Measurements from ENCODE around the gene C1QTNF8.

C1QTNF8 gene

GRCh38 chr16:1131378-1131994 lies 35.4 kb upstream of the C1QTNF8 start:
- no peak for TF ChIP-seq RAD21 (IDR thresholded peaks at IDR 0.05; ENCODE audit: low read depth)
- no peak for TF ChIP-seq REST (IDR thresholded peaks at IDR 0.05; ENCODE audit: low read depth)
- TF ChIP-seq ZBTB7A (IDR thresholded peaks at IDR 0.05; ENCODE audit: low read depth), result no peak
- no peak for TF ChIP-seq TAF1 (IDR thresholded peaks at IDR 0.05; ENCODE audit: low read depth)
- no peak for TF ChIP-seq EP300 (IDR thresholded peaks at IDR 0.05; ENCODE audit: borderline replicate concordance)
- no peak for TF ChIP-seq YY1 (IDR thresholded peaks at IDR 0.05; ENCODE audit: low read depth)
- no peak for TF ChIP-seq EGR1 (IDR thresholded peaks at IDR 0.05)
- TF ChIP-seq USF1 (IDR thresholded peaks at IDR 0.05), result no peak
- TF ChIP-seq TEAD4 (IDR thresholded peaks at IDR 0.05), result no peak
- TF ChIP-seq NFIC (IDR thresholded peaks at IDR 0.05), result no peak
- no peak for TF ChIP-seq CREB1 (IDR thresholded peaks at IDR 0.05; ENCODE audit: low read depth)
- no peak for TF ChIP-seq CEBPB (IDR thresholded peaks at IDR 0.05)
- no peak for TF ChIP-seq MAX (IDR thresholded peaks at IDR 0.05)

- TF ChIP-seq YY1 (IDR thresholded peaks at IDR 0.05; ENCODE audit: low read depth), result no peak
- TF ChIP-seq CREB1 (IDR thresholded peaks at IDR 0.05; ENCODE audit: low read depth), result no peak
- no peak for TF ChIP-seq REST (IDR thresholded peaks at IDR 0.05; ENCODE audit: low read depth)
- no peak for TF ChIP-seq USF1 (IDR thresholded peaks at IDR 0.05)
- no peak for TF ChIP-seq FOXM1 (IDR thresholded peaks at IDR 0.05; ENCODE audit: borderline replicate concordance, low read depth)
- TF ChIP-seq EP300 (IDR thresholded peaks at IDR 0.05; ENCODE audit: borderline replicate concordance), result no peak
- TF ChIP-seq TAF1 (IDR thresholded peaks at IDR 0.05; ENCODE audit: low read depth), result no peak
- no peak for TF ChIP-seq CEBPB (IDR thresholded peaks at IDR 0.05)
Observed at GRCh38 chr16:1130382-1130781, 34.3 kb upstream of the C1QTNF8 start.

- TF ChIP-seq EGR1 (IDR thresholded peaks at IDR 0.05), result no peak
- no peak for TF ChIP-seq TAF1 (IDR thresholded peaks at IDR 0.05; ENCODE audit: low read depth)
Observed at GRCh38 chr16:1129106-1129960, 33.3 kb upstream of the C1QTNF8 start.

- TF ChIP-seq ZBTB7A (IDR thresholded peaks at IDR 0.05; ENCODE audit: low read depth) (no peak), TEAD4 (IDR thresholded peaks at IDR 0.05) (no peak), MAX (IDR thresholded peaks at IDR 0.05) (no peak), EGR1 (IDR thresholded peaks at IDR 0.05) (no peak), CEBPB (IDR thresholded peaks at IDR 0.05) (no peak), NFIC (IDR thresholded peaks at IDR 0.05) (no peak), FOXM1 (IDR thresholded peaks at IDR 0.05; ENCODE audit: borderline replicate concordance, low read depth) (no peak), RAD21 (IDR thresholded peaks at IDR 0.05; ENCODE audit: low read depth) (no peak), CREB1 (IDR thresholded peaks at IDR 0.05; ENCODE audit: low read depth) (no peak)
Observed at GRCh38 chr16:1127971-1128715, 32.1 kb upstream of the C1QTNF8 start.

GRCh38 chr16:1127101-1127500 lies 31.1 kb upstream of the C1QTNF8 start:
- TF ChIP-seq REST (IDR thresholded peaks at IDR 0.05; ENCODE audit: low read depth) (no peak), NFIC (IDR thresholded peaks at IDR 0.05) (no peak), ZBTB7A (IDR thresholded peaks at IDR 0.05; ENCODE audit: low read depth) (no peak), EGR1 (IDR thresholded peaks at IDR 0.05) (no peak), CEBPB (IDR thresholded peaks at IDR 0.05) (no peak), FOXM1 (IDR thresholded peaks at IDR 0.05; ENCODE audit: borderline replicate concordance, low read depth) (no peak), YY1 (IDR thresholded peaks at IDR 0.05; ENCODE audit: low read depth) (no peak), RAD21 (IDR thresholded peaks at IDR 0.05; ENCODE audit: low read depth) (no peak), TAF1 (IDR thresholded peaks at IDR 0.05; ENCODE audit: low read depth) (no peak), MAX (IDR thresholded peaks at IDR 0.05) (no peak), TEAD4 (IDR thresholded peaks at IDR 0.05) (no peak)

Data from Ishikawa (cell line).